GM12892 (cell line): ENCODE measurements around the gene RTKN.

ENCODE experiments used
- DNase-seq: peaks from one replicate; pipeline ENCODE4 v3.0.0; 2011; ENCODE audit not compliant: insufficient read length
- FAIRE-seq: peaks from 2 replicates; lab custom pipeline; 2011; peaks lifted over from hg19 to GRCh38; lab: Jason Lieb, UNC
- POLR2A ChIP-seq: IDR thresholded peaks from 2 replicates; pipeline ENCODE4 v1.6.1; 2011; ENCODE audit warnings: low read depth, low read length, control low read depth
- POLR2AphosphoS5 ChIP-seq: IDR thresholded peaks from 2 replicates; pipeline ENCODE4 v1.6.1; 2011; ENCODE audit warnings: low read depth, low read length, control low read depth
- TAF1 ChIP-seq: IDR thresholded peaks from 2 replicates; pipeline ENCODE4 v1.6.1; 2011; ENCODE audit warnings: low read depth, mild to moderate bottlenecking, control low read depth, low read length, borderline replicate concordance

The RTKN gene

GRCh38 chr2:74396149-74396548 is 45.6 kb downstream of the RTKN start:
- no peak for TF ChIP-seq POLR2AphosphoS5
- no peak for TF ChIP-seq POLR2A
- no peak for TF ChIP-seq TAF1

GRCh38 chr2:74393525-74393924 is 48.2 kb downstream of the RTKN start:
- FAIRE-seq (no peak), DNase-seq (no peak)
- TF ChIP-seq POLR2A (no peak), POLR2AphosphoS5 (no peak), TAF1 (no peak)

More at GRCh38 chr2:74396149-74396548, 45.6 kb downstream of the RTKN start:
- no peak for FAIRE-seq
- DNase-seq: no peak

DNA sequence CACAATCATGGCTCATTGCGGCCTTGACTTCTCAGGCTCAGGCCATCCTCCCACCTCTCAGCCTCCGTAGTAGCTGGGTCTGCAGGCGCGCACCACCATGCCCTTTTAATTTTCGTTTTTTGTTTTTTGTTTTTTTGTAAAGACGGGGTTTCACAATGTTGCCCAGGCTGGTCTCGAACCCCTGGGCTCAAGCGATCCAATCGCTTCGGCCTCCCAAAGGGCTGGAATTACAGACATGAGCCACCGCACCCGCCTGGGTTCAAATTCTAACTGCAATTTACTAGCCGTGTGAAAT is 49.3 kb downstream of the RTKN start:
- no peak for FAIRE-seq
- TF ChIP-seq POLR2A (no peak), TAF1 (no peak), POLR2AphosphoS5 (no peak)
- DNase-seq: no peak

GRCh38 chr2:74391580-74392448 is 49.9 kb downstream of the RTKN start:
- TF ChIP-seq POLR2A: peak; percentile 65; the same call in 1 of the 2 replicates
- TF ChIP-seq POLR2AphosphoS5: 0 out of 2 replicates have a peak, but pooled peaks have one; percentile 44
- no peak for TF ChIP-seq TAF1
- peak; percentile 92 for FAIRE-seq
- peak; percentile 80 for DNase-seq

DNA sequence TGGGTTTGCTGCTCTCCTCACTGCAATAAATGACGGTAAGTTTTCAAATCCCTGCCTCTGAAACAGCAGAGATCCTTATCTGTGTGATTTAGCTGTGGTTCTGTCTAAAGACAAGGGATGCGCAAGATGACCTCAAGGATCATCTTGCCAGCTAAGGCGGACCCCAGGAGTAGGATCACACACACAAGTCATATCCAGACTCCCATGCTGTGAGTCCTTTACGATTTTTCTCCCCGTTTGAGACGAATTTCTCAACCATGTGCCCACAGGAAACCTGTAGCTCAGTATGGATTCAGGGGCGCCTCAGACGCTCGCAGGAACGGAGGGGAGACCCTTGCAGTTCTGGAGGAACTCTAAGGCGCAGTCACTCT is 50.5 kb downstream of the RTKN start:
- DNase-seq: no peak
- TF ChIP-seq POLR2A (no peak), TAF1 (no peak), POLR2AphosphoS5 (no peak)
- FAIRE-seq: peak; percentile 70

DNA sequence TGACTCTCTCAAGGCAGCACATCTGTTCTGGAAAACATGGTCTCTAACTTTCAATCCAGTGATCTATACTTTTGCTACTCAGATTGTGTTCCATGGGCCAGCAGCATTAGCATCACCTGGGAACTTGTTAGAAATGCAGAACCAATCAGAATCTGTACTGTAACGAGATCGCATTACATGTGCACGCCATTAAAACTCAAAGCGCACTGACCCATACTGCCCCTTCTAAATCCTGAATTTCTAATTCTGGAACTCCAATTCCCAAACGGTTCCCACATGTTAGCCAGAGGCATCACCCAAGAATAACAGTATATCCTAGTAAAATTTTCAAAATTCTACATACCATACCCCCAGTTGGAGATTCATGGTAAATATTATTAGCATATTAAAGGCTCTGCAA is 51.1 kb downstream of the RTKN start:
- FAIRE-seq: peak; percentile 9
- no peak for TF ChIP-seq POLR2A
- DNase-seq: no peak

GRCh38 chr2:74387346-74387745 is 54.4 kb downstream of the RTKN start:
- DNase-seq (no peak), FAIRE-seq (no peak)
- no peak for TF ChIP-seq TAF1

DNA sequence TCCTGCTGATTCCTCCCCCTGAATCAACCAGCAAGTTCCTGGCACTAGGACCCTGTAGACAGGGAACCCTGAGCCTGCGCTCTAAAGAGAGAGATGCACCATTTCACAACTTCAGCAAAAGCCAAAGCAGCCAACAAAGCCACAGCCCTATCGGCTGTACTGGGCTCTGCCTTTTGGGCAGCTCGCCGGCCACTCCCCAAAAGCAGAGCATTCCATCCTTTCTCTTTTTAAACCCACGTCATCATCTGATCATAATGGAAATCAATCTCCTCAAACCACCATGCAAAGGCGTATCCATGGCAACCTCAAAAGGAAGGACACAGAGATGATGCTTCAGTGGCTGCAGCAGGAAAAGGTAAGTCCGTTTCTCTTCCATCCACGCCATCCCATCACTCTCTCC is 56.3 kb downstream of the RTKN start:
- no peak for DNase-seq
- TF ChIP-seq TAF1 (no peak), POLR2A (no peak), POLR2AphosphoS5 (no peak)
- FAIRE-seq: no peak

- DNase-seq: no peak
- FAIRE-seq: no peak
- TF ChIP-seq TAF1 (no peak), POLR2AphosphoS5 (no peak), POLR2A (no peak)
Measured at GRCh38 chr2:74384051-74384450, 57.7 kb downstream of the RTKN start.

GRCh38 chr2:74383254-74383653 is 58.5 kb downstream of the RTKN start:
- DNase-seq: no peak
- no peak for TF ChIP-seq POLR2A
- TF ChIP-seq POLR2AphosphoS5: no peak
- no peak for TF ChIP-seq TAF1
- no peak for FAIRE-seq

DNA sequence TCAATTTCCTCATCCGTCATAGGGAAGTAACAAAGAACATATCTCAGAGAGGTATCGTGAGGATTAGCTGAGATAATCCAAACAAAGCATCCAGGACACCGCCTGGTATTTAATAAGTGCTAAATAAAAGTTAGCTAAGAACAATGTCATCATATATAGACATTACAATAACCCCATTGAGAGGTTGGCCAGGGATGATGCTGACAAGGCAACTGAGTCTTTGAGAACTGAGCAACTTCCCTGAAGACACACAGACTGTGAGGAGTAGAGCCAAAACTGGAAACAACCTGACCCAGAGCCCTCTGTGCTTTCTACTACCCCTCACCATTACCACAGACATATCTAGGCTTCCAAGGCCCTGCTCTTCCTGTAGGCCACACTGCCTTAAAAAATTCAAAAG is 60.0 kb downstream of the RTKN start:
- no peak for FAIRE-seq
- TF ChIP-seq TAF1 (no peak), POLR2AphosphoS5 (no peak), POLR2A (no peak)

DNA sequence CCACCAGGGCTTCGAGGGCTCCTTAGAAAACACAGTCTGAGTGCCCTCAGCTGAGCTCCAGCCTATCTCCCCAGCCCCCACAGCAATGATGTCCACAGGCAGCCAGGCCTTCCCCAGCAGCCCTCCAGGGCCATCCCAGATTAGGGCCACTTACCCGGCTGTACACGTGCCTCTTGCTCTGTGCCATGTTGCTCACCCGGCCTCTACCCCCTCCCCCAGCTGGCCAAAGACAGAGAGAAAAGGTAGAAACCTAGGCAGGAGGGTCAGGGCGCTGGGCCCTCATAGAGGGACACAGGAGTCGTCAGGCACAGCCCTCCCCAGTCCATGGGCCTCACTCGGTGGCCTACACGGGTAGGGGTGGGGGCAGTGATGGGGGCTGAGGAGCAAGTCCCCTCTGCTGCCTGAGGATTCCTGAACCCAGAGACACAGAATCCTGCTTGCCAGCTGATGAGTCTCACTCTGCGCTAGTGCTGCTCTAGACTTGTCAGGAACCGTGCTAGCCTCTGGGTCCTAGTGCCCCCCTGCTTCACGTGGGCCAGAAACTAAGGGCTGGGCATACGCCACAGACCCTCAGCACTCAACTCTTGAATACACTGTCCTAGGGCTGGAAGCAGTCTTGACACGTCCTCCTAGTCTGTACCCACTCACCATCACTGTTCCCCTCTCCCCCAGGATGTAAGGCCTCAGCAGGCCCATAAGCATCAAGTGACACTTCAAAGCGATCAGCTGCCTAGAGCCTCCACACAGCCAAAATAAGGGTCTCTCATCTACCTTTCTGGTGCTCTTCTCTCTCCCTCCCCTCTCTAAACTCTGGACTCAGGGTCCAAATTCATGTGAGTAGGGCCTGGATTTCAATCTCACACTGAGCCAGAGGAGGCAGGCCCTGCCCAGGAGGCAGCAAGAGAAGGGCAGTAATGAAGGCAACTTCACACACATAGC is 61.6 kb downstream of the RTKN start, which contains the start of gene DCTN1:
DCTN1 (minus strand) TSS at position 461 of the 939 bp plus-strand sequence; CDS start at position 187, 274 bp downstream.
- TF ChIP-seq POLR2AphosphoS5 (no peak), TAF1 (no peak), POLR2A (no peak)
- FAIRE-seq: peak; percentile 51
- DNase-seq: no peak

More for the DNA sequence above, 60.0 kb downstream of the RTKN start:
- DNase-seq: no peak
